Chondrocyte (in vitro differentiated cells): Measurements from ENCODE around the gene INHBB. TPM values are rescaled to one million over a fixed set of nuclear protein-coding genes. Genes with fewer than 3 reads are reported as not detected.

Experiments
- DNase-seq: peaks from one replicate; pipeline ENCODE4 v3.0.0; 2021; ENCODE audit warnings: mixed read lengths, low spot score
- H3K27ac Mint-ChIP-seq: one replicate; pipeline ENCODE4 v1.8.0; 2021; ENCODE audit warnings: mild to moderate bottlenecking, moderate library complexity, mixed read lengths; ENCODE audit not compliant: unreplicated experiment
- H3K27me3 Mint-ChIP-seq: 2 replicates; pipeline ENCODE4 v1.8.0; 2021; ENCODE audit warnings: low read depth, mixed read lengths
- H3K36me3 Mint-ChIP-seq: 2 replicates; pipeline ENCODE4 v1.8.0; 2021; ENCODE audit warnings: low read depth, mixed read lengths
- H3K4me1 Mint-ChIP-seq: 2 replicates; pipeline ENCODE4 v1.8.0; 2021; ENCODE audit warnings: low read depth, mild to moderate bottlenecking, mixed read lengths
- H3K4me3 Mint-ChIP-seq: one replicate; pipeline ENCODE4 v1.8.0; 2021; ENCODE audit warnings: mild to moderate bottlenecking, moderate library complexity, mixed read lengths; ENCODE audit not compliant: unreplicated experiment
- H3K9me3 Mint-ChIP-seq: 2 replicates; pipeline ENCODE4 v1.8.0; 2021; ENCODE audit warnings: low read depth, mixed read lengths
- total RNA-seq: library from RNA; stranded (reverse); gene quantifications from 3 replicates; pipeline ENCODE4 v1.2.1, GENCODE V29; 2021
- TF ChIP-seq, protein P1 (sequence below): fragments of 200-600 bp; sonication (generic); IDR thresholded peaks from 2 replicates; pipeline ENCODE4 v1.5.0; 2021; ENCODE audit warnings: antibody characterized with exemption, mild to moderate bottlenecking, moderate library complexity

INHBB gene
- total RNA-seq, 1 donor from 2014 or later: 1.3 TPM

DNA sequence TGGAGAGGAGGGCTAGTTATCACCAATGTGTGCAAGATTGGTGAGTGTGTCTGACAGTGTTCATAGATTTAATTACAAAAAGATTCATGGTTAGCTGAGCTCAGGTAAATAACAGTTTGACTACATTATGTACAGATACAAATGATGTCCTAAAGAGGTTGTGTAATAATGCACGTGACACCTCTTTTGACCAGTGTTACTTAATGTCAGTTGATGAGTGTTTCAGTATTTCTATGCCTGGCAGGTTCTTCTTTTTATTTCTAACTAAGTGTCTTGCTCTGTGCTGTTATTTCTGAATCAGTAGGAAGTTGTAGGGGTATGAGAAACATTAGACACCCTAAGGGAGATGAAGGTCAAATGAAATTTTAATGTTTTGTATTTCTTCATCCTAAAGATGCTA, 7.9 kb upstream of the INHBB start:
- Mint-ChIP-seq H3K27me3 (peaks cover 64% of the 10 kb centered on the region), H3K27ac (no peak overlapping the region), H3K4me3 (no peak overlapping the region), H3K4me1 (peaks cover 2% of the 10 kb centered on the region), H3K36me3 (peaks cover 2% of the 10 kb centered on the region), H3K9me3 (peaks cover 3% of the 10 kb centered on the region)
- TF ChIP-seq, protein P1, sequence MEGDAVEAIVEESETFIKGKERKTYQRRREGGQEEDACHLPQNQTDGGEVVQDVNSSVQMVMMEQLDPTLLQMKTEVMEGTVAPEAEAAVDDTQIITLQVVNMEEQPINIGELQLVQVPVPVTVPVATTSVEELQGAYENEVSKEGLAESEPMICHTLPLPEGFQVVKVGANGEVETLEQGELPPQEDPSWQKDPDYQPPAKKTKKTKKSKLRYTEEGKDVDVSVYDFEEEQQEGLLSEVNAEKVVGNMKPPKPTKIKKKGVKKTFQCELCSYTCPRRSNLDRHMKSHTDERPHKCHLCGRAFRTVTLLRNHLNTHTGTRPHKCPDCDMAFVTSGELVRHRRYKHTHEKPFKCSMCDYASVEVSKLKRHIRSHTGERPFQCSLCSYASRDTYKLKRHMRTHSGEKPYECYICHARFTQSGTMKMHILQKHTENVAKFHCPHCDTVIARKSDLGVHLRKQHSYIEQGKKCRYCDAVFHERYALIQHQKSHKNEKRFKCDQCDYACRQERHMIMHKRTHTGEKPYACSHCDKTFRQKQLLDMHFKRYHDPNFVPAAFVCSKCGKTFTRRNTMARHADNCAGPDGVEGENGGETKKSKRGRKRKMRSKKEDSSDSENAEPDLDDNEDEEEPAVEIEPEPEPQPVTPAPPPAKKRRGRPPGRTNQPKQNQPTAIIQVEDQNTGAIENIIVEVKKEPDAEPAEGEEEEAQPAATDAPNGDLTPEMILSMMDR: no peak
- no peak for DNase-seq

DNA sequence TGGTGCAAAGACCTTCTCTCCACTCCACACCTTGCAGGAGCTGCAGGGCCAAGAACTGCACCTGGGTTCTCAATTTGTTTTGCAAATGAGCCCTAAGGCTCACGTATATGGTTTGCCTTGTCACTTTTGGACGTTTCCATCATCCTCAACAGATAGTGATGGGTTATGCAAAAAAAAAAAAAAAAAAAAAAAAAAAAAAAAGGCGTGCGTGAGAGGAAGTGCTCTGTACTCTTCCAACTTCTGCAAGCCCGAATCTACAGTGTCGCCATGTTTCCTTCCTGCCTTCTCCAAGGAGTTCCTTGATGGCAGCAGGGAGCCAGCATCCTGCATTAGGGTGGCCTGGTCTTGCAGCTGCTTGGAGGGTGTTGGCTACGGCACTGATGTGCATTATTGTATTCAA, 4.0 kb upstream of the INHBB start:
- H3K27me3 Mint-ChIP-seq: peaks cover 43% of the 10 kb centered on the region
- no peaks in the 10 kb centered on the region for H3K9me3 Mint-ChIP-seq
- H3K4me3 Mint-ChIP-seq: no peak overlapping the region
- DNase-seq: no peak
- TF ChIP-seq, protein P1: no peak
- no peak overlapping the region for H3K27ac Mint-ChIP-seq
- H3K36me3 Mint-ChIP-seq: no peaks in the 10 kb centered on the region
- H3K4me1 Mint-ChIP-seq: peaks cover 7% of the 10 kb centered on the region

DNA sequence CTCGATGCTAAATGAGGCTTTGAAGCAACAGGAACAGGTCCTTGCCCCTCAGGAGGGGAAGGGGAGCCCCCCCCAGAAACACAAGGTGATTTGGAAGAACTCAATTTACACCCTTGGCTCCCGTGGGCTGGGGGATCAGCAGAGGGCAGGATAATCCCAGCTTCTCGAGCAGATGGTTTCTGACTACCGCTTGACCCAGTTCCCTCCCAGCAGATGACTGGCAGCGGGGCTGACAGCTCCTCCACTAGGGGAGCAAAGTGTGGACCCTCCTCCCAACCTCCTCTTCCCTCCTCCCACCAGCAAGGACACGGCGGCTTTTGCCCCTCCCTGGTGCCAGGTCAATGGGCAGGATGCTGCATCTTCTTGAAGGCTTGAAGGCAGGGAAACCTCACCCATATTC, 3.5 kb upstream of the INHBB start:
- TF ChIP-seq, protein P1: no peak
- no peaks in the 10 kb centered on the region for H3K36me3 Mint-ChIP-seq
- H3K27me3 Mint-ChIP-seq: peaks cover 41% of the 10 kb centered on the region

DNA sequence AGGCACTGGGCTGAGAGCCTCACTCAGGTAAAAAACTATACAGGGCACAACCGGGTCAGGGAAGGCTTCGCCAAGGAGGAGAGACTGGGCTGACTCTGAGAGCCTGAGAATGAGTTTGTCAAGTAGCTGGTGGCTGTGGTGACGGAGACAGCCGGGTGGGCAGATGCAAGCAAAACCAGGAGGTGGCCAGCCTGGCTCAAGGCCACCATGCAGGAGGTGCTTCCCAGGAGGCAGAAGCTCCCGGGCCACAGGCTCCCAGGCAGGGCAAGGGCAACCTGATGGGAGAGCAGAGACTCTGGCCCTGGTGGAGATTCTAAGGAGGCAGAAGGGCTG, 2.9 kb upstream of the INHBB start:
- no peak overlapping the region for H3K27ac Mint-ChIP-seq
- H3K9me3 Mint-ChIP-seq: no peaks in the 10 kb centered on the region
- peaks cover 14% of the 10 kb centered on the region for H3K4me1 Mint-ChIP-seq
- H3K4me3 Mint-ChIP-seq: no peak overlapping the region
- H3K36me3 Mint-ChIP-seq: no peaks in the 10 kb centered on the region
- no peak for DNase-seq
- TF ChIP-seq, protein P1: no peak
- peaks cover 43% of the 10 kb centered on the region for H3K27me3 Mint-ChIP-seq

More for the DNA sequence above, 3.5 kb upstream of the INHBB start:
- H3K4me1 Mint-ChIP-seq: peaks cover 11% of the 10 kb centered on the region
- no peak for DNase-seq
- no peak overlapping the region for H3K27ac Mint-ChIP-seq
- no peak overlapping the region for H3K4me3 Mint-ChIP-seq
- no peaks in the 10 kb centered on the region for H3K9me3 Mint-ChIP-seq

DNA sequence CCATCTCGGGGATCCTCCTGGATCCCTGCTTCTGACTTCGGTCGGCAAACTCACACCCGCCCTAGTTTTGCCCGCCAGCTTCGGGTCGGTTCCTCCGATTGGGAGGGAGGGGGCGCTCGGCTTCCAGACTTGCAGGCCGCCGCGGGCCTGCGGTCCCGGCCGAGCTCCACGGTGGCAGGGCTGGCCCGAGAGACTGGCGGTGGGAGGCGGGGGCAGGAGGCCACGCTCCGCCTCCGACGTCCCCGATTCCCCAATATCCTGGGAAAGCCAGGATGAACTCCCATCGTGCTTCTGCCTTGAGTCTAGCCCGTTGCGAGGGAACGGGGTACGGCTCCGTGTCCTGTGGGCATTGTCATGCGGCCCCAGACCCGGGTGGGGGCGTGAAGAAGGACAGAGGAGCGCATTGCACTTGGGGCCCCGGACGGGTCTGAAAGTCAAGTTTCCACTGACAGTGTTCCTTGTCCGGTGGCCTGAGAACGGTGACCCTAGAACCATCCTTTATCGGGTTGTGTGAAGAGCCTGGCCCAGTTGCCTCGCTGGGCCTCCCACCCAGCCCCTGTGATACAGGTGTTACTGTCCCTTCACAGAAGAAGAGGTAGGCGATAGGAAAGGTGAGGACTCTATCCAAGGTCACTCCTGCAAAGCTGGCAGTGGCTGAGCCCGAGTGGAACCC, 2.4 kb upstream of the INHBB start:
- H3K27me3 Mint-ChIP-seq: peaks cover 42% of the 10 kb centered on the region
- H3K4me3 Mint-ChIP-seq: peak overlapping the region; percentile 47
- DNase-seq: no peak
- peaks cover 14% of the 10 kb centered on the region for H3K4me1 Mint-ChIP-seq
- TF ChIP-seq, protein P1: peak; percentile 93
- no peak overlapping the region for H3K27ac Mint-ChIP-seq
- H3K36me3 Mint-ChIP-seq: no peaks in the 10 kb centered on the region
- no peaks in the 10 kb centered on the region for H3K9me3 Mint-ChIP-seq
